GM21786 (cell line): ENCODE results near the gene DCBLD2.
A peak's percentile ranks its signal among the peaks of the same experiment; 100 is the strongest.

Experiments
- ATAC-seq: cut with Tn5 transposase; IDR thresholded peaks from one replicate; pipeline ENCODE4 v1.9.1; 2021; ENCODE audit not compliant: unreplicated experiment

The DCBLD2 gene

GRCh38 chr3:98901392-98902350 lies at the start of gene DCBLD2:
Gene DCBLD2 (minus strand): TSS chr3:98901695. CDS start chr3:98901326, 369 bp downstream.
- peak; percentile 99 for ATAC-seq

GRCh38 chr3:98945666-98946065 lies 44.2 kb upstream of the DCBLD2 start:
- ATAC-seq, result no peak

- ATAC-seq, result no peak
Observed at GRCh38 chr3:98945101-98945524, 43.6 kb upstream of the DCBLD2 start.

GRCh38 chr3:98930413-98930812 lies 28.9 kb upstream of the DCBLD2 start:
- ATAC-seq, result no peak

DNA sequence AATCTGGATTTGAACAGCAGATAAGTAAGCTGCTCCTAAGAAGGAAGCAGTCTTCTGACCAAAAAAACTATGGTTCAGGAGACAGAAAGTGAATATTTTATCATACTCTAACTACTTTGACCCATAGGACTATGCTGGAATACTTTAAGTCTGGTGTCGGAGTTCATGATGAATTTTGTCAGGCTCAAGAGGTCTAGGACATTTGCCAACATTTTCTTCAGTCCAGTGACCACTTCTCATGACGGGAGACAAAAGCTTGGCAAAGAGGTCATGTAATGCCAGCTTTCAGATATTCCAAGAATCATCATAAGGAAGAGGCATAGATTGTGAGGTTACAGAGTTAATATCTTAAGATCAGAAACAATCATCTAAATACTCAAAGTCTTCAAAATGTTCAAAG lies 20.5 kb upstream of the DCBLD2 start:
- ATAC-seq, result no peak

DNA sequence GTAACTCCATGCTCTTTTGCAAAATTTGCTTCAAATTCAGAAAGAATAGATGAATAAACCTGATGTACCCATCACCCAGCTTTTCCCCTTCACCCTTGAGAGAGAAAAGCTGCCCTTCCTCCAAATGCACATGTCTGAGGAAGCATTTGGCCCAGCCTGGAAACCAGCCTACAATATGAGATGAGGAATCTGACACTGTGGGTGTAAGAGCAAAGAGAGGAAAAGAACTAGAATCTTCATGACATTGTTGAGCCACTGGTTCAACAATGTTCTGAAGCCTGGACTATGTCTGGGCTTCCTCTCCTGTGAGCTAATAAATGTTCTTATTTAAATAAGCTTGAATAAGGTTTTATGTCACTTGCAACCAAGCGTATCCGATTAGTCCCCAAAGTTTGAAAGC lies 18.7 kb upstream of the DCBLD2 start:
- no peak for ATAC-seq

DNA sequence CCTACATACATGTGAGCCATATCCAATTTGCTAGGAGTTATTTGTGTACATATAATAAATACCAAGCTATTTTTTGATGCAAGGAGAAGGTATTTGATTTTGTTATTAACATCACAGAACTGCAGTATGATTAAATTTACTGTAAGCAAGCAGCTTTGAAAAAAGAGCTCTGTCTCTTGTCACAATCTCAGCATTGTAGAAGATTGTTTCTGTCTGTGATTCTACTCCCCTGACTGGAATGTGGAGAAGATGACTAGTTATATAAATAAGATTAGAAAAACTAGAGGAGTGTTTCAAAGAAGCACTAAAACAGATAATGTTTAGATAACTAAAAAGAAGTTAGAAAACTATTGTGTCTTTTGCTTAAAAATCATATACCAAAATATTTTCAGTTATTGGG lies 17.1 kb upstream of the DCBLD2 start:
- ATAC-seq, result no peak

DNA sequence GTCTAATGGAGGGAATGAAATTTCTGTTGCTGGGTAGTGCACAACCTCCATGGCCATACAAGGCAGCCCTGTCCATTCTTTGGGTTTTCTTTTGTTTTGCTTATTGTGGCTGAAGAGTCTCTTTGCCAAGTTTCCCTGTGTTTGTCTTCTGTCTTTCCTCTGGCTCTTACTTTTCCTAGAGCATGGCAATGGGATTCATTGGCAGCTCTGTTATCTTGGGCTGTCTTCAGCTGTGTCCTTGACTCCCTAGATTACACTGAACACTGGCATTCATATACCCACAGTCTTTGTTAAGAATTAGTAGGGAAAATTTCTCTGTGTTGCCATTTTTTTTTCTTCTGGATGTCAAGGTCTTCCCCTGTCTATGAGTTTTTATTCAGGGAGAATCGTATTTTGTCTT lies 16.1 kb upstream of the DCBLD2 start:
- no peak for ATAC-seq

DNA sequence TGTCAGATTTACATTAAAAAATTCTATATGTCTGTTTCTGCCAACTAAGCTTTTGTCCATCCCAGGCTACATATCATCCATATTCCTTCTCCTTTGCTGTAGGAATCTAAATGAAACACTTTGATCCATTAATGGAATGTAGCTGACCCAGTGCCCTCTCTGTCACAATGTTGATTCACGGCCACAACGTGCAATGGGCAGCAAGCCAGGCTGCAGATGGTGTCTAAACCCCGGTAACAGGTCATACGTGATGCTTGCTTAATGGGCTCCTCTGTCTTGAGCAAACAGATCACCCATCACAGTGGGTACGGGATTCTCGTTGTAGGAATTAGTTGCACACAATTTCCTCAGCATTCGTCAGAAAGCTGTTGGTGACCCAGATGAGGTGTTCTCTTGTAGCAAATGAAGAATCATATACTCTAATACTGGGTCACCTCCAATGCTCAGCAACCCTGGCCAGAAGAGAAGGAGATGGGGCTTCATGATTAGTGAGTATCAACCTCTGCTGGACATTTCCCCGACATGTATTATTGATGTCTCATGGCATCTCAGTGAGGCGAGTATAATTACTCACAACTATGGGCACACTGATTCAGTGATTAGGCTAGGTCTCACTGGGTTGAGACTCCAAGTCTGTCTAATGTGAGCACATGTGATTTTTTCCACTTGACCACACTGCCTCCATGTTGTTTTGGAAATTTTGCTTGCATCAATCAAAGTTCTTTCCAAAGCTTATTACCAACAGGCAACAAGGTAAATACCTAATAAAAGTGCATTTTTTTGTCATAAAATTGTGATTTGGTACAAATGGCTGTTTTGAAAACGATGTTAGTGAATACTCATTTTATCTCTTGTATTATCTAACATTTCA lies 12.9 kb upstream of the DCBLD2 start:
- ATAC-seq, result no peak

- ATAC-seq, result no peak
Observed at GRCh38 chr3:98912448-98912847, 11.0 kb upstream of the DCBLD2 start.

DNA sequence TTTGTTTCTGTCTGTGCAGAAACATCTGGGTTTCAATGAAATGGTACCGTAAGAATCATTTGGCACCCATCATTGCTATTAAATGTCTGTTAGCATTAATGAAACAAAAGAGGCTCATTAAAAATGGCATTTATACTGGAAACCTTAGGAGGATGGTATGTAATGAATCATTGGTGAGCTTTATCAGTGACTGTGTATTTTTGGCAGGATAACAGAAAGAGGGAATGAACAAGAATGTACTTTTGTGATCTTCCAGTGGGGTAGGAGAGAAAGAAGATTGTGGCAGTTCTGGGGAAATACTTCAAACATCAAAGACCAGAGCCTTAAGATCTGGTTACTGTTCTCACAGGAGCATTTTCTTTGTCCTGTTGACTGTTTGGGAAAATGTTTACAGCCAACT lies 4.7 kb upstream of the DCBLD2 start:
- no peak for ATAC-seq

DNA sequence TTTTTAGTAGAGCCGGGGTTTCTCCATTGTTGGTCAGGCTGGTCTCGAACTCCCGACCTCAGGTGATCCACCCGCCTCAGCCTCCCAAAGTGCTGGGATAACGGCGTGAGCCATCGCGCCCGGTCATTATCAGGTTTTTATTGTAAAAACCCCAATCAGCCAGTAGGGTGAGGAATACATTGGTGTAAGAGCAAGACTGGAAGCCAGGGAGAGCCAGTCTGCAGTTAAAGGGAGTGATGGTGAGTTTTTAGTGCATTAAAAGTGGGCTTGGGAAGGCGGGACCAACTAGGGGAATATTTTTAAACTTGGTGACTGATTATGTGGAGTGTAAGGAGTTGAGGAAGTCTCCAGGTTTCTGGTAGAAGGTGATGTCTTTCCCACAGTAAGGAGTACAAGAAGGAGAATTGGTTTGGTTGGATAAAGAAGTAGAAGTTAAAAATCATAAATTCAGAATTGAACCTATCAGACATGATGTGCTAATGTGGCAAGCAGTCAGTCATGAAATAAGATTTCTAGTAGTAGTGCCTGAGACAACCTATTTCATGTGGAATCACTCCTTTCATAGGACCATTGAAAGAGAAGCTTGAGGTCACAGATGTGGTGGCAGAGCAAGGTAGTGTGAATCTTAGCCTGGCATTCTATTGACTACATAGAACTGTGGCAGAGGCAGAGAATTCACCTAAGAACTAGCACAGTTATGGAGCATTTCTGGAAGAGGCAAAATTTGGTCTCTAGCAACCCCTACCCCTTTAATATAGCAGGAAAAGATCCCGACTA lies 2.4 kb upstream of the DCBLD2 start:
- ATAC-seq, result no peak

GRCh38 chr3:98903099-98903498 lies 1.6 kb upstream of the DCBLD2 start:
- ATAC-seq, result no peak

GRCh38 chr3:98902351-98902740 lies 851 bp upstream of the DCBLD2 start:
- no peak for ATAC-seq

GRCh38 chr3:98901119-98901391 lies 440 bp downstream of the DCBLD2 start:
- peak; percentile 21 for ATAC-seq

GRCh38 chr3:98900265-98901118 lies 1.0 kb downstream of the DCBLD2 start:
- ATAC-seq, result no peak

GRCh38 chr3:98897701-98898100 lies 3.8 kb downstream of the DCBLD2 start:
- ATAC-seq, result no peak

DNA sequence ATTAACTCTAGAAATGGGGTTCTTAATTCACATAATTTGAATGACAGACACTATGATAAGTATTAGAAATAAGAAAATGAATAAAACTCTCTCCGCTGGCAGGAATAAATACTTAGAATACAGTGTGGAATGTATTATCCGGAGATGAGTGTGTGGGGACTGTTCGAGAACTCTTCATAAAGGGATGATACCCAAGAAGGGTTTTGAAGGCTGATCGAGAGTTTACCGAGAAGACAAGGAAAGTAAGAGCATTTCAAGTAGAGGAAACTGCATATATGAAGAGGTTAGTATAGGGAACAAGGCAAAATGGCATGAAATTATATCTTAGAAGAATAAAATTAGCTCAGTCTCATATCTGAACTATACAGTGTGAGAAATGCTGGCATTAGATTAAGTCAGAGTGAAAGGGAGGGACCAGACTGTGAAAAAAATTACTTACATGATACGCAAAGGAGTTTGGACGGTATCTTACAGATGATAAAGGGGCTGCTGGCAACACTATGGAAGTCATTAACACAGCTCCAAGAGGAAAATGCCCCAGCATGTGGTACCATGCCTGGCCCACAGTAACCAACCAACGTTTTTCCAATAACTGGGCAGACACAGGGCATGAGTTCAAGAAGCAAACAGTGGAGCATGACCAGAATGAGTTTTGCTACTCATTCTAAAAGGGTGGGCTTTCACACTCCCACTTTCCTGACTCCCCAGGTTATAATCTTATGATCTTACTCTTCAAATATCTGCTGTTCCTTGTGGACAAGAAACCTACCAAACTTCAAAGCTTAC lies 6.5 kb downstream of the DCBLD2 start:
- ATAC-seq, result no peak

GRCh38 chr3:98893740-98894139 lies 7.8 kb downstream of the DCBLD2 start:
- ATAC-seq, result no peak

- ATAC-seq, result no peak
Observed at GRCh38 chr3:98892263-98892662, 9.2 kb downstream of the DCBLD2 start.
